Measurements from ENCODE around the gene PLD4.

PLD4 gene

GRCh38 chr14:104964546-104964945 is 39.9 kb downstream of the PLD4 start:
- Histone ChIP-seq H3K36me3 (ENCODE audit: control insufficient read depth, insufficient read depth, low read length) (no peaks in the 10 kb centered on the region), H3K27me3 (ENCODE audit: control insufficient read depth, insufficient read depth, low read length, poor library complexity, severe bottlenecking) (peaks cover 19% of the 10 kb centered on the region)
- 95 to 96% methylated on average over 7 of the region's 7 CpGs for WGBS, 2 experiments

GRCh38 chr14:104965561-104966231 is 41.0 kb downstream of the PLD4 start:
- H3K36me3 ChIP-seq (ENCODE audit: control insufficient read depth, insufficient read depth, low read length) = no peaks in the 10 kb centered on the region
- H3K27me3 ChIP-seq (ENCODE audit: control insufficient read depth, insufficient read depth, low read length, poor library complexity, severe bottlenecking) = peaks cover 19% of the 10 kb centered on the region
- H3K4me1 ChIP-seq (ENCODE audit: control insufficient read depth, insufficient read depth, low read length) = peaks cover 21% of the 10 kb centered on the region
- no peak overlapping the region for H3K4me3 ChIP-seq (ENCODE audit: insufficient read depth, low read depth, low read length)
- H3K9me3 ChIP-seq (ENCODE audit: control insufficient read depth, low read length) = no peaks in the 10 kb centered on the region
- no peak overlapping the region for H3K27ac ChIP-seq (ENCODE audit: insufficient read depth, low read depth, low read length, poor library complexity, severe bottlenecking)
- 93 to 94% methylated on average over 13 of the region's 13 CpGs for WGBS, 2 experiments

More at GRCh38 chr14:104964546-104964945, 39.9 kb downstream of the PLD4 start:
- Histone ChIP-seq H3K4me3 (ENCODE audit: insufficient read depth, low read depth, low read length) (no peak overlapping the region), H3K4me1 (ENCODE audit: control insufficient read depth, insufficient read depth, low read length) (peaks cover 21% of the 10 kb centered on the region), H3K9me3 (ENCODE audit: control insufficient read depth, low read length) (no peaks in the 10 kb centered on the region), H3K27ac (ENCODE audit: insufficient read depth, low read depth, low read length, poor library complexity, severe bottlenecking) (no peak overlapping the region)

- 88 to 90% methylated on average over 9 of the region's 9 CpGs for WGBS, 2 experiments
- Histone ChIP-seq H3K4me3 (ENCODE audit: insufficient read depth, low read depth, low read length) (no peak overlapping the region), H3K27ac (ENCODE audit: insufficient read depth, low read depth, low read length, poor library complexity, severe bottlenecking) (no peak overlapping the region), H3K4me1 (ENCODE audit: control insufficient read depth, insufficient read depth, low read length) (peaks cover 21% of the 10 kb centered on the region), H3K27me3 (ENCODE audit: control insufficient read depth, insufficient read depth, low read length, poor library complexity, severe bottlenecking) (peaks cover 19% of the 10 kb centered on the region), H3K36me3 (ENCODE audit: control insufficient read depth, insufficient read depth, low read length) (no peaks in the 10 kb centered on the region), H3K9me3 (ENCODE audit: control insufficient read depth, low read length) (no peaks in the 10 kb centered on the region)
Observed at GRCh38 chr14:104966261-104966865, 41.7 kb downstream of the PLD4 start.

GRCh38 chr14:104966981-104967385 is 42.3 kb downstream of the PLD4 start:
- Histone ChIP-seq H3K27me3 (ENCODE audit: control insufficient read depth, insufficient read depth, low read length, poor library complexity, severe bottlenecking) (peaks cover 19% of the 10 kb centered on the region), H3K9me3 (ENCODE audit: control insufficient read depth, low read length) (no peaks in the 10 kb centered on the region), H3K27ac (ENCODE audit: insufficient read depth, low read depth, low read length, poor library complexity, severe bottlenecking) (no peak overlapping the region), H3K36me3 (ENCODE audit: control insufficient read depth, insufficient read depth, low read length) (no peaks in the 10 kb centered on the region), H3K4me1 (ENCODE audit: control insufficient read depth, insufficient read depth, low read length) (peaks cover 21% of the 10 kb centered on the region), H3K4me3 (ENCODE audit: insufficient read depth, low read depth, low read length) (no peak overlapping the region)
- 69 to 70% methylated on average over 8 of the region's 8 CpGs for WGBS, 2 experiments

GRCh38 chr14:104967386-104968152 is 42.9 kb downstream of the PLD4 start:
- H3K36me3 ChIP-seq (ENCODE audit: control insufficient read depth, insufficient read depth, low read length) = no peaks in the 10 kb centered on the region
- no peaks in the 10 kb centered on the region for H3K9me3 ChIP-seq (ENCODE audit: control insufficient read depth, low read length)
- no peak overlapping the region for H3K27ac ChIP-seq (ENCODE audit: insufficient read depth, low read depth, low read length, poor library complexity, severe bottlenecking)
- peaks cover 19% of the 10 kb centered on the region for H3K27me3 ChIP-seq (ENCODE audit: control insufficient read depth, insufficient read depth, low read length, poor library complexity, severe bottlenecking)
- H3K4me3 ChIP-seq (ENCODE audit: insufficient read depth, low read depth, low read length) = peak overlapping the region; percentile 22
- 7 to 9% methylated on average over 36 of the region's 36 CpGs for WGBS, 2 experiments
- peaks cover 21% of the 10 kb centered on the region for H3K4me1 ChIP-seq (ENCODE audit: control insufficient read depth, insufficient read depth, low read length)

- 20% methylated on average over 12 of the region's 12 CpGs for WGBS, 2 experiments
- Histone ChIP-seq H3K4me3 (ENCODE audit: insufficient read depth, low read depth, low read length) (no peak overlapping the region), H3K4me1 (ENCODE audit: control insufficient read depth, insufficient read depth, low read length) (peaks cover 24% of the 10 kb centered on the region)
Observed at GRCh38 chr14:104968153-104968527, 43.5 kb downstream of the PLD4 start.

GRCh38 chr14:104968541-104969401 is 44.1 kb downstream of the PLD4 start:
- WGBS, 2 experiments = 74 to 77% methylated on average over 21 of the region's 21 CpGs
- no peaks in the 10 kb centered on the region for H3K36me3 ChIP-seq (ENCODE audit: control insufficient read depth, insufficient read depth, low read length)
- H3K9me3 ChIP-seq (ENCODE audit: control insufficient read depth, low read length) = no peaks in the 10 kb centered on the region
- peaks cover 27% of the 10 kb centered on the region for H3K4me1 ChIP-seq (ENCODE audit: control insufficient read depth, insufficient read depth, low read length)
- peaks cover 19% of the 10 kb centered on the region for H3K27me3 ChIP-seq (ENCODE audit: control insufficient read depth, insufficient read depth, low read length, poor library complexity, severe bottlenecking)
- H3K4me3 ChIP-seq (ENCODE audit: insufficient read depth, low read depth, low read length) = no peak overlapping the region
- no peak overlapping the region for H3K27ac ChIP-seq (ENCODE audit: insufficient read depth, low read depth, low read length, poor library complexity, severe bottlenecking)

More at GRCh38 chr14:104968153-104968527, 43.5 kb downstream of the PLD4 start:
- no peaks in the 10 kb centered on the region for H3K36me3 ChIP-seq (ENCODE audit: control insufficient read depth, insufficient read depth, low read length)
- peaks cover 19% of the 10 kb centered on the region for H3K27me3 ChIP-seq (ENCODE audit: control insufficient read depth, insufficient read depth, low read length, poor library complexity, severe bottlenecking)
- H3K9me3 ChIP-seq (ENCODE audit: control insufficient read depth, low read length) = no peaks in the 10 kb centered on the region
- H3K27ac ChIP-seq (ENCODE audit: insufficient read depth, low read depth, low read length, poor library complexity, severe bottlenecking) = no peak overlapping the region

GRCh38 chr14:104969741-104970230 is 45.1 kb downstream of the PLD4 start:
- peaks cover 27% of the 10 kb centered on the region for H3K4me1 ChIP-seq (ENCODE audit: control insufficient read depth, insufficient read depth, low read length)
- no peaks in the 10 kb centered on the region for H3K36me3 ChIP-seq (ENCODE audit: control insufficient read depth, insufficient read depth, low read length)
- no peaks in the 10 kb centered on the region for H3K9me3 ChIP-seq (ENCODE audit: control insufficient read depth, low read length)
- H3K27me3 ChIP-seq (ENCODE audit: control insufficient read depth, insufficient read depth, low read length, poor library complexity, severe bottlenecking) = peaks cover 19% of the 10 kb centered on the region
- WGBS, 2 experiments = 91 to 92% methylated on average over 10 of the region's 10 CpGs
- no peak overlapping the region for H3K27ac ChIP-seq (ENCODE audit: insufficient read depth, low read depth, low read length, poor library complexity, severe bottlenecking)
- H3K4me3 ChIP-seq (ENCODE audit: insufficient read depth, low read depth, low read length) = no peak overlapping the region

- no peak overlapping the region for H3K4me3 ChIP-seq (ENCODE audit: insufficient read depth, low read depth, low read length)
Observed at GRCh38 chr14:104970231-104971068, 45.8 kb downstream of the PLD4 start.

More at GRCh38 chr14:104970231-104971068, 45.8 kb downstream of the PLD4 start:
- H3K27me3 ChIP-seq (ENCODE audit: control insufficient read depth, insufficient read depth, low read length, poor library complexity, severe bottlenecking) = peaks cover 19% of the 10 kb centered on the region
- H3K36me3 ChIP-seq (ENCODE audit: control insufficient read depth, insufficient read depth, low read length) = no peaks in the 10 kb centered on the region
- 72 to 74% methylated on average over 19 of the region's 19 CpGs for WGBS, 2 experiments
- H3K9me3 ChIP-seq (ENCODE audit: control insufficient read depth, low read length) = no peaks in the 10 kb centered on the region
- peaks cover 27% of the 10 kb centered on the region for H3K4me1 ChIP-seq (ENCODE audit: control insufficient read depth, insufficient read depth, low read length)
- H3K27ac ChIP-seq (ENCODE audit: insufficient read depth, low read depth, low read length, poor library complexity, severe bottlenecking) = no peak overlapping the region
